ENCODE measurements around the gene CELA2A.

DNA sequence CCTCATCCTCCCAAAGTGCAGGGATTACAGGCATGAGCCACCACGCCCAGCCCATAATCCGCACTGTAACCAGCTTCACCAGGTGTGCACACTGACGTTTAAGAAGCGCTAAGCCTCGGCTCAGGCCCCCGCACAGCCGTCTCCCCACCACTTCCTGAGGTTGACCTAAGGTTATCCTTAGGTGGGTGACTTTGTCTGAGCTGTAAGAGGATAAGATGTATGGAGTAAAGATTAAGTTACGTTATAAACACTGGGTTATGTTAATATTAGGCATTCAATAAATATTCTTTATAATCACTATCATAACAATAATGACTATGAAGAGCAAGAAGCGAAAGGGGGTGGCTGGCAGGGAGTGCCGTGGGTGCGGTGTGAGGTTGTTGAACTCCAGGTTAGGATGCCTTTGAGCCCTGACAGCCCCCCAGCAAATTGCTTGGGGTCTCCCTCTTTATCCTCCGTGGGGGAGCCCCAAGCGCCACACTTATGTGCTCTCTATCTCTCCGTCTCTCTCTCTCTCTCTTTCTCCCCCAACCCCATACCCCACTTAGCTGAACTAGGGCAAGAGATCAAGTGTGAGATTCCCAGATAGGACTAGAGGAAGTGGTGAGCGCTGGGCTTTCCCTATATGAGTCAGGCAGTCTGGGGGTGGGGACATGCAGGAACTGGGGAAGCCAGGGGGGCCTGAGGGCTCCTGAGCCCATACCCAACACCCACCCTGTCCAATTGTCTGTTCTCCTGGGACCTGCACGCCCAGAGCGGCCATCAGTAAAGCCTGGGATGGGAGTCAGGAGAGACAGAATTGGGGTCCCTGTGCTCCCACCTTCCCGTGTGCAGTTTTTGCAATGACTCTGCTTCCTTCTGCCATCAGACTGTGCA lies 39.2 kb upstream of the CELA2A start:
- TF ChIP-seq, protein P1, sequence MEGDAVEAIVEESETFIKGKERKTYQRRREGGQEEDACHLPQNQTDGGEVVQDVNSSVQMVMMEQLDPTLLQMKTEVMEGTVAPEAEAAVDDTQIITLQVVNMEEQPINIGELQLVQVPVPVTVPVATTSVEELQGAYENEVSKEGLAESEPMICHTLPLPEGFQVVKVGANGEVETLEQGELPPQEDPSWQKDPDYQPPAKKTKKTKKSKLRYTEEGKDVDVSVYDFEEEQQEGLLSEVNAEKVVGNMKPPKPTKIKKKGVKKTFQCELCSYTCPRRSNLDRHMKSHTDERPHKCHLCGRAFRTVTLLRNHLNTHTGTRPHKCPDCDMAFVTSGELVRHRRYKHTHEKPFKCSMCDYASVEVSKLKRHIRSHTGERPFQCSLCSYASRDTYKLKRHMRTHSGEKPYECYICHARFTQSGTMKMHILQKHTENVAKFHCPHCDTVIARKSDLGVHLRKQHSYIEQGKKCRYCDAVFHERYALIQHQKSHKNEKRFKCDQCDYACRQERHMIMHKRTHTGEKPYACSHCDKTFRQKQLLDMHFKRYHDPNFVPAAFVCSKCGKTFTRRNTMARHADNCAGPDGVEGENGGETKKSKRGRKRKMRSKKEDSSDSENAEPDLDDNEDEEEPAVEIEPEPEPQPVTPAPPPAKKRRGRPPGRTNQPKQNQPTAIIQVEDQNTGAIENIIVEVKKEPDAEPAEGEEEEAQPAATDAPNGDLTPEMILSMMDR (IDR thresholded peaks at IDR 0.05), result no peak
- TF ChIP-seq EP300 (IDR thresholded peaks at IDR 0.05), result no peak

Data from tibial nerve (tissue), 4 donors.